Measurements from ENCODE around the gene FAM114A1. TPM values are rescaled to one million over a fixed set of nuclear protein-coding genes. Genes with fewer than 3 reads are reported as not detected.
A peak's percentile ranks its signal among the peaks of the same experiment; 100 is the strongest.

Gene FAM114A1
- 69.5 and 89.1 TPM in 2 replicates for total RNA-seq (2014; rRNA removed; shearing (Covaris generic))

DNA sequence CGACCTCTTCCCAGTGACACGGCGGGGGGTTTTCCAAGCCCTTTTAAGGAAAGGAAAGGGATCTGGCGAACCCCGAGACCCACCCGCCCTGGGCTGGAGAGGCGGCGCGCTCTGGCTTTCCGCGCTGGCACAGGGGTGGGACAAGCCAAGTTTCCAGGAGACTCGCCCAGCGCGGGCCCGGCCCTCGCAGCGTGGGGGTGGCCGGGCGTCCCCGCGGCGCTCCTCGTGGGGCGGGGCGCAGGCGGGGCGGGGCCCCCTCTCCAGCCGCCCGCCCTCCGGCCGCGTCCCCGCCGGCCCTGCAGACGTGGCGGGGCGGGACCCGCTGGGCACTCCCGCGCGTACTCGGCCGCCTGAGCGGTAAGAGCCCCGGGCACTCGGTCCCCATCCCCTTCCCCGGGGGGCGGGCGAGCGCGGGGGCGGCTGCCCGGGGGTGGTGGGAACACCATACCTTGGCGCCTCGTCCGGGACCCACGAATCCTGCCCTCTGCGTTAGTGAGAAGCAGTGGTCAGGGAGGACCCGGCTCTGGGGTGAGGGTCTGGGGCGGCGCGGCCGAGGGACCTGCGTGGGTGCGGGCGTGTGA is at the start of gene FAM114A1:
Gene FAM114A1 (plus strand): TSS at position 329 of the 581 bp plus-strand sequence. CDS start 10,273 bp downstream, outside the sequence.
- Histone ChIP-seq H3K4me1 (replicated peaks) (peaks cover 22% of the 10 kb centered on the region), H3K4me3 (peak within 1 kb of the TSS; percentile 63), H3K27ac (peak within 1 kb of the TSS; percentile 82), H3K27me3 (replicated peaks) (no peaks in the 10 kb centered on the region), H3K36me3 (peaks cover 18% of the 10 kb centered on the region), H3K9me3 (replicated peaks) (no peaks in the 10 kb centered on the region)
- peak; percentile 59 to 72 for DNase-seq (ENCODE audit: low read depth in 1 of 2, low spot score in 2 of 2)

DNA sequence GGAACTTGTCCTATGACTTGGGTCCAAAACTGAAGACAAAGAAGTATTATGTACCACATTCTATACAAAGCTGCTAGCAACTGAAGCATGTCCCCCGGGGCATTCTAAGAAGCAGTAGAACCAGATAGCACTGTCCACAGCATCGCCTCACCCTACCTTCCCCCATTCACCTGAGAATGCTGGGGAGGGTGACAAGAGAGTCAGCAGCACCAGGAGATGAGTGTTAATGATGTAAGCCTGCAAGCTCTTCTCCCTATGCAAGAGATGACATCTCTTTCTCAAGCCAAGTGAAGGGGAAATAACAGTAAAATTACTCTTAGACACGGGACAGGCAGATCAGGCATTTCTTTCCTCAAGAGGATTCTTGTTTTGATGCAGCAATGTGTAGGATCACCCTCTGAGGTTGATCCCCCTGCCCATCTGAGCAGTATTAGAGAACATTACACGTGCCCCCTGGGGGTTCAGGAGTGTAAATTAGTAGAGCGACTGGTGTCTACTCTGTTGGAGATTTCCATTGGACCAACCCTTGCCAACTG is 49.1 kb upstream of the FAM114A1 start:
- H3K27ac ChIP-seq = peak overlapping the region; percentile 36; the same call in 1 of the 2 replicates
- no peaks in the 10 kb centered on the region for H3K36me3 ChIP-seq
- H3K4me3 ChIP-seq = no peak overlapping the region
- H3K4me1 ChIP-seq (replicated peaks) = peaks cover 41% of the 10 kb centered on the region
- DNase-seq (ENCODE audit: low read depth in 1 of 2, low spot score in 2 of 2) = no peak
- H3K9me3 ChIP-seq (replicated peaks) = no peaks in the 10 kb centered on the region
- H3K27me3 ChIP-seq (replicated peaks) = no peaks in the 10 kb centered on the region

DNA sequence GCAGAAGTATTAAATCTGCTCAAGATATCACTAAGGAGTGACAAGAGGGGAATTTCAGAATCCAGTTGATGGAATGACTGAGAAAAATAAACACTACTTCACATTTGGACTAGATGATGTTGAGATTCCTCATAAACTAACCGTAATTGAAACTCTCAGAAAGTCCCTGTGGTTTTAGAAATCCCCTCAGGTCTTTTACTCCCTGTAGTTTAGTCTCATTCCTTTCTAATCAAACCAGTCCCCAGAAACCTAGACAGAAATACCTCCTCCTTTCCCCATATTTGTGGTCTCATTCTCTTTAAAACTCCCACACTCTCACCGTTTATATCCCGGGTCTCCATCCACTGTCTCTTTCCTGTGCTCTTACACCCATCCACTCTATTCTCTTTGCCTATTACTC is 48.0 kb upstream of the FAM114A1 start:
- Histone ChIP-seq H3K9me3 (replicated peaks) (no peaks in the 10 kb centered on the region), H3K27ac (peak overlapping the region; percentile 81), H3K36me3 (no peaks in the 10 kb centered on the region), H3K27me3 (replicated peaks) (no peaks in the 10 kb centered on the region), H3K4me1 (replicated peaks) (peaks cover 41% of the 10 kb centered on the region), H3K4me3 (no peak overlapping the region)
- DNase-seq (ENCODE audit: low read depth in 1 of 2, low spot score in 2 of 2) = peak in 1 of 2 experiments; percentile 78

DNA sequence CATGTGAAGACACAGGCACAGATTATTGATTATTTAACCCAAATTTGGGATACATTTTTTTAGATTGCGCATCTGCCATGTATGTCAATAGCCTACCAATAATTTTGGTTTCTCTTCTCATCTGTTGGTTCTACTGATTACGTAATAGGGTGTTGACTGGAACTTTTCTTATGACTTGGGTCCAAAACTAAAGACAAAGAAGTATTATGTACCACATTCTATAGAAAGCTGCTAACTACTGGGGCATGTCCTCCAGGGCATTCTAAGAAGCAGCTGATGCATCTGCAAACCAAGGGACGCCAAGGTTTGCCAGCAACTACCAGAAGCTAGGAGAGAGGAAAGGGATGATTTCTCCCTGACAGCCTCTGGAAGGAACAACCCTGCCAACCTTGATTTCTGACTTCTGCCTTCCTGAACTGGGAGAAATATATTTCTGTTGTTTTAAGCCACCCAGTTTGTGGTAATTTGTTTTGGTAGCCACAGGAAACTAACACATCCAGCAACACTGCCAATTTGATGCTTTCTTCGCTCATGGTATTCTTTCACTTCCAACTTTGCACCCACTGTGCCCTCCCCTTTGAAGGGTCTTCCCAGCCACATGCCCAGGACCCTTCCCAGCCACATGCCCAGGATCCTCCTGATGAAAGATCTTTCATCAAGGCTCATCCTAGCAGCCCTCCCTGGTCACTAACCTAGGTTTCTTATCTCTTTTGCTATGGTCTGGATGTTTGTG is 47.1 kb upstream of the FAM114A1 start:
- Histone ChIP-seq H3K4me3 (no peak overlapping the region), H3K27ac (peak overlapping the region; percentile 81), H3K4me1 (replicated peaks) (peaks cover 41% of the 10 kb centered on the region)

DNA sequence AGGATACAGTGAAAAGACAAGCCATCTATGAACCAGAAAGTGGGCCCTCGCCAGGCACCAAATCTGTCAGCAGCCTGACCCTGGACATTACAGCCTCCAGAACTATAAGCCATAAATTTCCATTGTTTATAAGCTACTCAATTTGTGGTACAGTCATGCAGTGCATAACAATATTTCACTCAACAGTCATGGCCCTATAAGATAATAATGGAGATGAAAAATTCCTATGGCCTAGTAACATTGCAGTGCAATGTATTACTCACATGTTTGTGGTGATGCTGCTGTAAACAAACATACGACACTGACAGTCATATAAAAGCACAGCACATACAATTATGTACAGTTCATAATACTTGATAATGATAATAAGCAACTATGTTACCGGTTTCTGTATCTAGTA is 45.9 kb upstream of the FAM114A1 start:
- Histone ChIP-seq H3K27me3 (replicated peaks) (no peaks in the 10 kb centered on the region), H3K36me3 (no peaks in the 10 kb centered on the region), H3K4me3 (no peak overlapping the region), H3K9me3 (replicated peaks) (no peaks in the 10 kb centered on the region), H3K27ac (peak overlapping the region; percentile 33; the same call in 1 of the 2 replicates), H3K4me1 (replicated peaks) (peaks cover 32% of the 10 kb centered on the region)
- peak in 1 of 2 experiments; percentile 24 for DNase-seq (ENCODE audit: low read depth in 1 of 2, low spot score in 2 of 2)

More for the DNA sequence above, 47.1 kb upstream of the FAM114A1 start:
- Histone ChIP-seq H3K27me3 (replicated peaks) (no peaks in the 10 kb centered on the region), H3K36me3 (no peaks in the 10 kb centered on the region), H3K9me3 (replicated peaks) (no peaks in the 10 kb centered on the region)
- no peak for DNase-seq (ENCODE audit: low read depth in 1 of 2, low spot score in 2 of 2)

DNA sequence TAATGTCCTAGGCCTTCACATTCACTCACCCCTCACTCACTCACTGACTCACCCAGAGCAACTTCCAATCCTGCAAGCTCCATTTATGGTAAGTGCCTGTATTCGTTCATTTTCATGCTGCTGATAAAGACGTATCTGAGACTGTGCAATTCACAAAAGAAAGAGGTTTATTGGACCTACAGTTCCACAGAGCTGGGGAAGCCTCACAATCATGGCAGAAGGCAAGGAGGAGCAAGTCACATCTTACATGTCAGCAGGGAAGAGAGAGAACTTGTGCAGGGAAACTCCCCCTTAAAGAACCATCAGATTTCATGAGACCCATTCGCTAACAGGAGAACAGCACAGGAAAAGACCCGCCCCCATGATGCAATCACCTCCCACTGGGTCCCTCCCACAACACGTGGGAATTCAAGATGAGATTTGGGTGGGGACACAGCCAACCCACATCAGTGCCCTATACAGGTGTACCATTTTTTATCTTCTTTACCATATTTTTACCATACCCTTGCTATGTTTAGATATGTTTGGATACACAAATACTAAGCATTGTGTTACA is 44.8 kb upstream of the FAM114A1 start:
- Histone ChIP-seq H3K36me3 (no peaks in the 10 kb centered on the region), H3K9me3 (replicated peaks) (no peaks in the 10 kb centered on the region), H3K27ac (no peak overlapping the region), H3K4me1 (replicated peaks) (peaks cover 32% of the 10 kb centered on the region), H3K4me3 (no peak overlapping the region), H3K27me3 (replicated peaks) (no peaks in the 10 kb centered on the region)
- no peak for DNase-seq (ENCODE audit: low read depth in 1 of 2, low spot score in 2 of 2)

DNA sequence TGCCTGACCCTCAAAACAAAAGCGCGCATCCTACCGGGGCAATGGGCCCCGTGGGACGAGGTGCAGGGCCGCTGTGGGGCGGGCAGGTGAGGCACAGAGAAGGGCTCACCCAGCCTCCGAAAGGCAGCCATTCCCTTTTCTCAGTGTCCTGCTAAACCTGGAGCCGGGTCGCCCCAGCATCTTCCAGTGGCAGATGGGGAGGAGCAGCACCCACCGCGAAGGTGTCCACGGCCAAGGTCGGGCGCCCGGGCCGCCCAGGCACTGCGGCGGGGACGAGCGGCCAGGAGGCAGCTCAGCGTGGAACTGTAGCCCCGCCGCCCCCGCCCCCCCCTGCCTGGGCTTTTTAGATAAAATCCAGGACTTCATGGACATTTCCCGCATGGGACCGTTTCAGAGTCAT is 43.8 kb upstream of the FAM114A1 start:
- Histone ChIP-seq H3K36me3 (no peaks in the 10 kb centered on the region), H3K9me3 (replicated peaks) (no peaks in the 10 kb centered on the region), H3K27ac (no peak overlapping the region), H3K4me3 (no peak overlapping the region), H3K4me1 (replicated peaks) (peaks cover 26% of the 10 kb centered on the region), H3K27me3 (replicated peaks) (no peaks in the 10 kb centered on the region)
- no peak for DNase-seq (ENCODE audit: low read depth in 1 of 2, low spot score in 2 of 2)

DNA sequence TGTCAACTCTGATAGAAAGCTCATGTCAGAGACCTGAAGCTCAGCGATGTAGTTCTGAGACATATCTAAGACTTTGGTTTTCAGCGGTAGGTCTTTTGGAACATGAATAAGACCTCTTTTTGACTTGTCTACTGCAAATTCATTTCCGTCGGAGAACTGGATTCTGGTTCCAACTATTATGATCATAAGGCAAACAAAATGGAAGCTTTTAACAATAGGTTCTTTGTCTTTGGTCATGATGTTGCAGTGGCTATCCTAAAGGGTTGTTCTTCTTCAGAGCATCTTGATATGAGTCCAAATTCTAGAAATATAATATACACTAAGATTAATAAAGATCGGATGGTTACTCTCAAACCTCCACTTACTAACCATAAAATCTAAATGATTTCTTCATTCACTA is 38.4 kb upstream of the FAM114A1 start:
- H3K4me3 ChIP-seq = no peak overlapping the region
- H3K9me3 ChIP-seq (replicated peaks) = no peaks in the 10 kb centered on the region
- H3K27me3 ChIP-seq (replicated peaks) = no peaks in the 10 kb centered on the region
- no peak for DNase-seq (ENCODE audit: low read depth in 1 of 2, low spot score in 2 of 2)
- H3K36me3 ChIP-seq = no peaks in the 10 kb centered on the region
- peaks cover 20% of the 10 kb centered on the region for H3K4me1 ChIP-seq (replicated peaks)
- no peak overlapping the region for H3K27ac ChIP-seq

DNA sequence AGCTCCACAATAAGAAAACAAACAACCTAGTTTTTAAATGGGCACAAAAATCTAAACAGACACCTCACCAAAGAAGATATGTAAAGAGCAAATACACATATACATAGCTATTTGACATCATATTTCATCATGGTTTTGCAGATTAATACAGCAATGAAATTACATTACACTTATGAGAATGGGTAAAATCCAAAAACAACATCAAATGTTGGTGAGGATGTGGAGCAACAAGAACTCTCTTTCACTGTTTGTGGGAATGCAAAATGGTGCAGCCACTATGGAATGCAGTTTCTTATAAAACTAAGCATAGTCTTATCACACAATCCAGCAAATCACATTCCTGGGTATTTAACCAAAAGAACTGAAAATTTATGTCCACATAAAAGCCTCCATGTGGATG is 36.0 kb upstream of the FAM114A1 start:
- Histone ChIP-seq H3K4me3 (no peak overlapping the region), H3K36me3 (no peaks in the 10 kb centered on the region), H3K27me3 (replicated peaks) (no peaks in the 10 kb centered on the region), H3K27ac (peak overlapping the region; percentile 54), H3K4me1 (replicated peaks) (peaks cover 20% of the 10 kb centered on the region), H3K9me3 (replicated peaks) (no peaks in the 10 kb centered on the region)
- peak in 1 of 2 experiments; percentile 53 for DNase-seq (ENCODE audit: low read depth in 1 of 2, low spot score in 2 of 2)

DNA sequence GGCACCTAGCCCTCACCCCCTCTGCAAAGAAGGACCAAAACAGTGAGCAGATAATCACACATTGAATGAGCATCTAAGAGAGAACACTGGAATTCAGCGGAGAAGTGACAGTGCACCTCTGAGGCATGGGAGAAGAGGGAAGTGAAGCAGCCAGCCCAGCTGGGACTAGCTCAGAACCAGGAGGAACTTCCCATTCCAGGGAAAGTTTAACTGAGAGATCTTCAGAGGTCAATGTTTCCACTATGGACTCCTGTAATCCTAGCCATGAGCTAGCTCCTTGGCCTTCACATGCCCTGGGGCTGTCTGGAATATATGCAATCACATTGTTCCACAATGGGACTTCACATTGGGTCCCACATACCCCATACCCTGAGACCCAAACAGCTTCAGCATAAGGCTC is 35.4 kb upstream of the FAM114A1 start:
- no peaks in the 10 kb centered on the region for H3K27me3 ChIP-seq (replicated peaks)
- H3K4me1 ChIP-seq (replicated peaks) = peaks cover 20% of the 10 kb centered on the region
- no peaks in the 10 kb centered on the region for H3K9me3 ChIP-seq (replicated peaks)
- no peak overlapping the region for H3K4me3 ChIP-seq
- DNase-seq (ENCODE audit: low read depth in 1 of 2, low spot score in 2 of 2) = no peak
- peak overlapping the region; percentile 54 for H3K27ac ChIP-seq
- H3K36me3 ChIP-seq = no peaks in the 10 kb centered on the region

DNA sequence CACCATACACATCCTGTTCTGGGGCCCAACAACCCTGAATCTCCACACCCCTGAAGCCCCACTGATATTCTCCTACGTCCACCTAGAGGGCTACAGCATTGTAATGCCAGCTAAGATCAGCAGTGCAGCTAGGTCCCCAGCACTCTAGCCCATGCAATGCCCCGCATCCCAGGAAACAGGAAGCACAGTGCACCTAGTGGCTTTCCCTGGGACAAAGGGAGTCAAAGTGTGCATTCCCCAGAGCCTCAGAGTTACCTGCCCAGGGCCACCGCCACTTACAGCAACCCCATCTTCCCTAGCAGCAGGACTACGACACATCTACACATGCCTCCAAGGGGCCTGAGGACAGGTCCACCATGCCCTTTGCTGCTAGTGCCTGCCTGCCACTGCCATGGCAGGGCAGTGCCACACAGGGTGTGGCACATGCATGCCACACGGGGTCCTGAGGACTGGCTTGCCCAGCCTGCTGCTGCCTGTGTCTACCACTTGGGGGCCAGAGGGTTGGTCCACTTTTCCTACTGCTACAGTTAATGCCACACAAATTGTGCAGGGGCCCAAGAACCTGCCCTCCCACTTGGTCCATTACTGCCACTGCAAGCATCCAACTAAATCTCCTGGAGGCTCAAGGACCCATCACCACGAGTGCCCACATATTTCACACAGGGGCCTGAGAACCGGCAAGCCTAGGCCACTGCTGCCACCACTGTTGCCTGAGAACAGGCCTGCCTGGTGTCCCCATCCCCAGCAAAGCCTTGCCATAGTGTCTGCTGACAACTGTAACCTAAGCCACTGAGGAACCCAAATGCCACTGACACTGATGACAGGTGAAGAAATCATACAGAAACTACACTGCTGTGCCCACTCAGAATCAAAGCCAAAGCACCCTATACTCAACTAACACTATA is 34.7 kb upstream of the FAM114A1 start:
- H3K27ac ChIP-seq = no peak overlapping the region; the same call in 1 of the 2 replicates
- peaks cover 23% of the 10 kb centered on the region for H3K4me1 ChIP-seq (replicated peaks)
- H3K9me3 ChIP-seq (replicated peaks) = no peaks in the 10 kb centered on the region
- no peaks in the 10 kb centered on the region for H3K36me3 ChIP-seq
- no peaks in the 10 kb centered on the region for H3K27me3 ChIP-seq (replicated peaks)
- H3K4me3 ChIP-seq = no peak overlapping the region
- DNase-seq (ENCODE audit: low read depth in 1 of 2, low spot score in 2 of 2) = no peak

DNA sequence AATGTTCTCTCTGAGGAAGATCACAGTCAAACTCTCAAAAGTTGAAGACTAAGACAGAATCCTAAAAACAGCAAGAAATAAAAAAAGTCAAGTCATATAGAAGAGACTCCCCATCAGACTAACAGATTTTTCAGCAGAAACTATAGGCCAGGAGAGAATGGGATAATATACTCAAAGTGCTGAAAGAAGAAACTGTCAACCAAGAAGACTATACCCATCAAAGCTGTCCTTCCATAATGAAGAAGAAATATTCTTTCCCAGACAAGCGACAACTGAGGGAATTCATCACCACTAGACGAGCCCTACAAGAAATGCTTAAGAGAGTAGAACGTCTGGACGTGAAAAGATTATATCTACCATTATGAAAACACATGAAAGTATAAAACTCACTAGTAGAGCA is 33.0 kb upstream of the FAM114A1 start:
- H3K4me3 ChIP-seq = no peak overlapping the region
- H3K27ac ChIP-seq = no peak overlapping the region
- no peaks in the 10 kb centered on the region for H3K36me3 ChIP-seq
- H3K9me3 ChIP-seq (replicated peaks) = no peaks in the 10 kb centered on the region
- no peak for DNase-seq (ENCODE audit: low read depth in 1 of 2, low spot score in 2 of 2)
- no peaks in the 10 kb centered on the region for H3K27me3 ChIP-seq (replicated peaks)
- peaks cover 29% of the 10 kb centered on the region for H3K4me1 ChIP-seq (replicated peaks)

DNA sequence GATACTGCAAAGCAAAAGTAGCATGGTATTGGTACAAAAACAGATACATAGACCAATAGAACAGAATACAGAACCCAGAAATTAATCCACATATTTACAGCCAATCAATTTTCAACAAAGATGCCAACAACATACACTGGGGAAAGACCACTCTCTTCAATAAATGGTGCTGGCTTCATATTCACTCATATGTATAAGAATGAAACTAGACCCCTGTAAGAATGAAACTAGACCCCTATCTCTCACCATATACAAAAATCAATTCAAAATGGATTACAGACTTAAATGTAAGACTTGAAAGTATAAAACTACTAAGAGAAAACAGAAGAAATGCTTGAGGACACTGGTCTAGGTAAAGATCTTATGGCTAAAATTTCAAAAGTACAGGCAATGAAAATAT is 30.3 kb upstream of the FAM114A1 start:
- Histone ChIP-seq H3K27ac (no peak overlapping the region), H3K9me3 (replicated peaks) (no peaks in the 10 kb centered on the region), H3K27me3 (replicated peaks) (no peaks in the 10 kb centered on the region), H3K36me3 (no peaks in the 10 kb centered on the region), H3K4me1 (replicated peaks) (peaks cover 15% of the 10 kb centered on the region), H3K4me3 (no peak overlapping the region)
- DNase-seq (ENCODE audit: low read depth in 1 of 2, low spot score in 2 of 2) = no peak
